HG03457 (cell line): ENCODE data around the gene BBS5.
"Not testable (repeated sequence)": the region's sequence is repeated elsewhere in the genome, so short reads cannot be mapped to it uniquely, and the experiment has no call there.

ENCODE experiments used
- ATAC-seq: cut with Tn5 transposase; IDR thresholded peaks from one replicate; pipeline ENCODE4 v1.9.1; 2021; ENCODE audit warnings: moderate number of reproducible peaks; ENCODE audit not compliant: unreplicated experiment

Gene BBS5

DNA sequence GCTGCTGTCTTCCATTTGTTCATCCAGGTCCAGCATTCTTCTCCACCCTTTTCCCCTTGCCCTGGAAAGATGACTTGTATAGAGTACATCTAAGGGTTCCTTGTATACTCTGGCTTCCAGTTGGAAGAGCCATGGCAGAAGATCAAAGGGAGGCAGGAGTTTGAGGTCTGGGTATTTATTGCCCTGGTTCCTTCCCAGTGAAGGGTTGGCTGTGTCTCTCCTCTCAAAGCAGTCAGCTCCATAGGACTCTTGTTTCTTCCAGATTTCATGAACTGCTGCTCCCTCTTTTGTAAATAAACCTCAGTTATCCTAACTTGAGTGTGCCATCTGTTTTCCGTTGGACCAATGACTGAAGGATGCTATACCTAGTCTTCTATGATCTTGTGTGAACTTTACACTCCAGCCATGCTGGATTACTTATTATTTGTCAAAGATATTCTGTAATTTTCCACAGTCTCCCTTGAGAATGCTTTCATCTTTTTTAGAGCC, 6.4 kb downstream of the BBS5 start:
- no peak for ATAC-seq

DNA sequence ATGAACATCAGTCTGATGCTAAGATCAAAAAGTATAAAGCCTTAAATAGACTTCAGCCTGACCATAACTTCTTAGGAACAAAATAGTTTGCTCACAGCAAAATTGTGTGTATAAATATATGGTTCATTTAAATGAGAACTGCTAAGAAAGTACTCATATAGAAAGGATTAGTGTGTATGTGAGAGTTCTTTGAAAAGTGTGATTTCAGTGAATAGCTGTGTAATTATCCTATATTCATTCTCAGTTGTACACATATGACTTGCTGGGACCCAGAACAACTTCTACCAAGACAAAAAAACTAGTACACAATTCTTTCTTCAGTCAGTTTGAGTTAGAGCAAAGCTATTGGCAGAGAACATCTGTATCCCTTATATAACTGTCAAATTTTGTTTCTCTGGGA, 7.2 kb downstream of the BBS5 start:
- no peak for ATAC-seq

DNA sequence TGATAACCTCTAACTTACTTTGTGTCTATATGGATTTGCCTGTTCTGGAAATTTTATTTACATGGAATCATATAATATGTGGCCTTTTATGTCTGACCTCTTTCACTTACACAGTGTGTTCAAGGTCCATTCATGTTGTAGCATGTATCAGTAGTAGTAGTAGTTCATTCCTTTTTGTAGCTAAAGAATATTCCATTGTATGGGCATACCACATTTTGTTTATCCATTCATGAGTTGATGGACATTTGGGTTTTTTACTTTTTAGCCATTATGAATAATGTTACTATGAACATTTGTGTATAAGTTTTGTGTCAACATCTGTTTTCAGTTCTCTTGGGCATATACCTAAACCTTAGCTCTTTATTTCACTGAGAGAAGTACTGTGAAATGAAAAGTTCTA, 11.5 kb downstream of the BBS5 start:
- ATAC-seq = no peak

DNA sequence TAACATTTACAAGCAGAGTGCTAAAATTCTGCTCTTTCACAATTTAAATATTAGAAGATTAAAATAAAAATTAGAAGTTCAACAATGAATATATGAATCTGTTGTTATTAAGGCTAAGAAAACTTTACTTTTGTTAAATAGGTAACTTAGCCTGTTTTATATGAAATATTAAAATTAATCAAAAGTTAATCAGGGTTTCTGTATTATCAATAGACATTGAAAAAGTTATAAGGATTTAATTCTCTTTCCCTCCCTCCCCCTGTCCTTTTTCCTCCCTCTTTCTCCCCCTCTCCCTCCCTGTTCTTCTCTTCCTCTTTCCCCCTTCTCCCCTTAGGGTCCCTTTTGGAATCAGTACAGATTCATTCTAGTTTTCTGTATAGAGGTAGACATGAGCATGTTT, 12.1 kb downstream of the BBS5 start:
- ATAC-seq = no peak

DNA sequence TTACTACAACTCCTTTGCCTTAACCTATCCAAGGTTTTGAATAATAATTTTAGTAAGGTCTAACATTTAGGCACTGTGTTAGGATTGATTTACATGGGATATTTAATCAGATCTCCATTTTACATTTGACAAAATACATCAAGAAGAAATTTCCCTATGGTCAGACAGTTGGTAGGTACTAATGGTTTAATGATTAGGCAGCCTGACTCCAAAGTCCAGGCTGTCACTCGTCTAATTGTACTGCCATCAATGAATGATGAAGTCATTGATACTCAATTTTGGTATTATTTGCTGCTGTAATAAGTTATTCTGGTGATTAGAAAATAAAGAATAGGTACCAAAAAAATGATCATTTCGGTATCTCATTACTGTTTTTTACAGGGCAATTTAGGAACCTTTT, 14.1 kb downstream of the BBS5 start:
- no peak for ATAC-seq

DNA sequence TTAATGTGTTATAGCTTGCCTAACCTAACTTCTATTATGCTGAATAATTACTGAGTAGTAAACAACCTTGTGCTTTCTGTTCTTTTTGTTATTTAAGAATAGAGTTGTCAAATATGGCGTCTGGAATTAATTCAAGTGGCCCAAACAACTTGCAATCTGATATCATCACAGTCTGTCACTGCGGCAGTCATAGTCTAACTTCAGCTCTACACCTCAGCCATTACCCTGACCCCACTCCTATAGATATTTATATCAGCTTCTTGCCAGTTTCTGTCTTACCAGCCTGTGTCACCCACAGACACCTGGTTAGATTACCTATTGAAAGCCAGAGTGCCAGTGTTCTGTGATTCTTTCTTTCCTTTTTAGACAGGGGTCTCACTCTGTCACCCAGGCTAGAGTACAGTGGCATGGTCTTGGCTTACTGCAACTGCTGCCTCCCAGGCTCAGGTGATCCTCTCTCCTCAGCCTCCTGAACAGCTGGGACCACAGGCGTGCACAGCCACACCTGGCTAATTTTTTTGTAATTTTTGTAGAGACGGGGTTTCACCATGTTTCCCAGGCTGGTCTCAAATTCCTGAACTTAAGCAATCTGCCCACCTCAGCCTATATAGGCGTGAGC, 16.1 kb downstream of the BBS5 start:
- no peak for ATAC-seq

DNA sequence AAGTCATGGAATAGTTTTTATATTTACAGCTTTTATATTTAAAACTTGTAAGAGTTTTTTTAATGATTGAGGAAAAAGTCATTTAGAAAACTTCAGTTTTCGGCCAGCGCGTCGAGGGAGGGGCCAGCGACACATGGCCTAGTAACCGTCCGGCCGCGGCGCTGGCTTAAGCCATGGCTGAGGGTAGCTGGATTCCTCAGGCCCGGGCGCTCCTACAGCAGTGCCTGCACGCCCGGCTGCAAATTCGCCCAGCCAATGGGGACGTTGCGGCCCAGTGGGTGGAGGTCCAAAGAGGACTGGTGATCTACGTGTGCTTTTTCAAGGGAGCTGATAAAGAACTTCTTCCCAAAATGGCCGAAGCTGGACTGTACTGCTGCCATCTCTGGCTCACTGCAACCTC, 25.4 kb downstream of the BBS5 start:
- ATAC-seq = no peak

DNA sequence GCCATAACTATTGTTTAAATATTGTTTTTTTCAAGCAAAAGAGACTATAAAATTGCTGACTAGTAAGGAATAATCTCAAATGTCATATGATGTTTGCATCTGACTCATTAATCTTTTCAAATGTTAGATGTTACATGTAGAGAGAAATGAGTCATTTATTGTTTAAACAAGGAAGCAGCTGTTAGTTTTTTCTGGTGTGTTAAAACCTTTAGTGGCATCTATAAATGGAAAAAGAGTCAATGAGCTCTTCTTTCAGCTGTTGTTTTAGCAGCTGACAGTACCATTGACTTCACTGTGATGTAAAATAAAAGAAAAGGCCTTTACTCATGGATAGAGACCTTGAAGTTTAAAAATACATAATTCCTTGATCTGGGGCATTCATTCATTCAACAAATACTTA, 28.4 kb downstream of the BBS5 start:
- ATAC-seq = no peak

DNA sequence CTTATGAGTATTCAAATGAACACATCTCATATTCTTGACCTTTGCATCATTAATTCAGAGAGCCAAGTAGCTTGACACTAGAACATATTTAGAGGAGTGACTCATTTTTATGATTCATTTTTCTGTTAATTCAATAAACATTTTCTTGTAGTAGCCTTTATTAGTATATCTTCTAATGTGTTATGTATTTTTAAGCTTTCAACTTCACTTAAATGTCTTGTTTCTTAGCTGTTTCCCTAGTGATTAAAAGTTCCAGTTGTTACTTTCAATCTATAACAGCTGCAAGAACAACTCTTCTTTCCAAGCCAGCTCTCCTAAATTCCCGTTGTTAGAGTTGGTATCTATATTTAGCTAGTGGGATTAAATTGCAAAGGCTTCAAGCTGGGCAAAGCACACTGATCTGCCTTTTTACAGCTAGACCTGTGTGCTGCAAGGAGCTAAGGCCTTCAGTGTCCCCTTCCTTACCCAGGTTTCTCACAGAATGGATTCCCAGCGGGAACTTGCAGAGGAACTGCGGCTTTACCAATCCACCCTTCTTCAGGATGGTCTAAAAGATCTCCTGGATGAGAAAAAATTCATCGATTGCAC, 30.1 kb downstream of the BBS5 start, which contains the start of gene KLHL41:
KLHL41 (plus strand) TSS at position 405 of the 588 bp plus-strand sequence; CDS start at position 482, 77 bp downstream.
- ATAC-seq = no peak

DNA sequence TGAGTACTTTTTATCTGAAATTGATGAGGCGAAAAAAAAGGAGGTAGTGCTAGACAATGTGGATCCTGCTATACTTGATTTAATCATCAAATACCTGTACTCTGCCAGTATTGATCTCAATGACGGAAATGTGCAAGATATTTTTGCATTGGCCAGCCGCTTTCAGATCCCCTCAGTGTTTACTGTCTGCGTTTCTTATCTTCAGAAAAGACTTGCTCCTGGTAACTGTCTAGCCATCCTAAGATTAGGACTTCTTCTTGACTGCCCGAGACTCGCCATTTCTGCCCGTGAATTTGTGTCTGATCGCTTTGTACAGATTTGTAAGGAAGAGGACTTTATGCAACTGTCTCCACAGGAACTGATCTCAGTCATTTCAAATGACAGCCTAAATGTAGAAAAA, 30.7 kb downstream of the BBS5 start:
- no peak for ATAC-seq

DNA sequence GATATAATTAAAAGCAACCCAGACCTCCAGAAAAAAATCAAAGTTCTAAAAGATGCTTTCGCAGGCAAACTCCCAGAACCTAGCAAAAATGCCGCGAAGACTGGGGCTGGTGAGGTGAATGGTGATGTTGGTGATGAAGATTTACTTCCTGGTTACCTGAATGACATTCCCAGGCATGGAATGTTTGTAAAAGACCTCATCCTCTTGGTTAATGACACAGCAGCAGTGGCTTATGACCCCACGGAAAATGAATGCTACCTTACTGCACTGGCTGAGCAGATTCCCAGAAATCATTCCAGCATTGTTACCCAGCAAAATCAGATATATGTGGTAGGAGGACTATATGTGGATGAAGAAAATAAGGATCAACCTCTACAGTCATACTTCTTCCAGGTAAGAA, 31.2 kb downstream of the BBS5 start:
- ATAC-seq = no peak

DNA sequence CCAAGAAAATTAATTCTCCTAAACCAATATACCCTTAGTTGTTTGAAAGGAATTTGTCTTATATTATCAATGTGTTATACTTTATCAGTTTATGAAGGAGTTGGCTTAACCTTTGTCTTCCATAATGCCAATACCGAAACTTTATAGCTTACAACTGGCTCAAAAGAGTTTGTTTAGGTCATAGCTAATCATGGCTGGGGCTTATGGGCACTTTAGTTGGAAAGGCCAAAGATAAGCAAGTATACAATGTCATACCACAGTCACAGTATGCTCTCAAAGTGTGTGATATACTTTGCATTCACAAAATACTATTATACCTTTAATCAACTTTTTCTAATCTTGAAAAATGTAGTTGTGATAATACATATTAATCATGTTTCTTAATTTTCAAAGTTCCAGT, 32.5 kb downstream of the BBS5 start:
- ATAC-seq = no peak

DNA sequence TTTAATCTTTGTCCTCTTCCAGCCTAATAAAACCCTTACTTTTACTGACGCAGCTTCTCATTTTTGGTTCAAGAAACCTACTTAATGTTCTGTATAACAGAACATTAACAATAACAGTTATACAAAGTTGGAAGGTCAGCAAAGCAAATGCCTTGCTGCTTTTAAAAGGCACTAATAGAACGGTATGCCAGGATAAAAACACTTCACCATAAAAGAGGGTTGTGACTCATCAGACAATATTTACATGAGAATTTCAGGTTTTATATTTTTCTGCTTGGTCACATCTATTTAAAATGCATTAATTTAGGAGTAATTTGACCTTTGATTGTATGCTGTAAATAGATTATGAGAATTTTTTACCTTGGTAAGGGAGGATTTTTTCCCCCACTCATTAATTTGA, 33.2 kb downstream of the BBS5 start:
- no peak for ATAC-seq

DNA sequence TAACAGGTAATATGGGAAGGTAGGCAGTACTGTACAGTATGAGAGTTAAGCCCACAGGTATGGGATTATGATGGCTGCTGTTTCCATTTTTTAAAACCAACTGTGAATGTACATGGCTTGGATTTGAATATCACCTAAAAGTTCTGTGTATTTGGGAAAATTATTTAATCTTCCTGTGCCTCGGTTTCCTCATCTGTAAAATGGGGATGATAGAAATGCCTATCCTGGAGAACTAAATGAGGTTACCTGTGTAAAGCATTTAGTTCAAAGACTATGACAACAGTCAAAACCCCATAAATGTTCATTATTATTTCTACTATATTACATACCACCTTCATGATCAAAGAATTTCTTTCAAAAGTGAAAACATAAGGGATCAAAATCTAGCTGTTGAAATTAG, 33.8 kb downstream of the BBS5 start:
- no peak for ATAC-seq

DNA sequence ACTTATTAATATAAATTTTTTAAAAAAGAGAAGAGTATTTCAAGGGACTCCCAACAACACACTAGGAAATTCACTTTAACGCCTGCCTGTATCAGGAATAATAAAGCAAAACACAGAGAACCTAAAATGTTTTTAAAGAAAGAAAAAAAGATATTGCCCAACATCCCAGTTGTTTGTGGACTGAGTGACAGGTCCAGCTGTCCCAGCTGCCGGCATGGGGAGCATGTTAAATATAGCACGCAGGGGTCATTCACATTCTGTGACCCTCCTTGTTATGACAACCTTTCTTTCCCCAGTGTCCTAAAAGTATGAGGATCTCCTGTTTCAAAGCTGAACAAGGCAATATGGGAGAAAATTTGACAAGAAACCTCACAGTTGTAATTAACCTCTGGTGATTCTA, 34.6 kb downstream of the BBS5 start:
- no peak for ATAC-seq

DNA sequence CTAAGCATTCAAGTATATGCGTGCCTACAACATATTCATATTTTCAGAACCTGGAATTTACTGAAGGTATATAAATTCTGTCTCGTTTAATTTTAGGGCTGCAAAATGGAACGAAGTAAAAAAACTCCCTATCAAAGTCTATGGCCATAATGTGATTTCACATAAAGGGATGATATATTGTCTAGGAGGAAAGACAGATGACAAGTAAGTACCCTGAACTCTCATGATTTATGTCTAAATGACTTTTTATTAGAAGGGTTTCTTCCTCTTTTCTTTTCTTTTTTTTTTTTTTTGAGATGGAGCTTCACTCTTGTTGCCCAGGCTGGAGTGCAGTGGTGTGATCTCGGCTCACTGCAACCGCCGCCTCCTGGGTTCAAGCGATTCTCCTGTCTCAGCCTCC, 35.5 kb downstream of the BBS5 start:
- ATAC-seq = not testable (repeated sequence)

DNA sequence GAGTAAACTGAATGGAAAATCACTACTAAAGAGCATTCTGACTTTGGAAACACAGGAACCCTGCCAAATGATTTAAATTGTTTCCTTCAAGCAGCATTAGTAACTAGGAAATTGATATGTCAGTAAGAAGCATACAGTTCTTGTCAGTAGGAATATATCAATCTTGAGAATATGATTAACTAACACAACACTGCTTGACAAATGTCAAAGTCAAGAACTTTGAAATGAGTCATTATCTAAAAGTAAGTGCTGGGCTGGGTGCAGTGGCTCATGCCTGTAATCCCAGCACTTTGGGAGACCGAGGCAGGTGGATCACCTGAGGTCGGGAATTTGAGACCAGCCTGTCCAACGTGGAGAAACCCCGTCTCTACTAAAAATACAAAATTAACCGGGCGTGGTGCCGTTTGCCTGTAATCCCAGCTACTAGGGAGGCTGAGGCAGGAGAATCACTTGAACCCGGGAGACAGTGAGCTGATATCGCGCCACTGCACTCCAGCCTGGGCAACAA, 37.2 kb downstream of the BBS5 start:
- ATAC-seq = not testable (repeated sequence)

DNA sequence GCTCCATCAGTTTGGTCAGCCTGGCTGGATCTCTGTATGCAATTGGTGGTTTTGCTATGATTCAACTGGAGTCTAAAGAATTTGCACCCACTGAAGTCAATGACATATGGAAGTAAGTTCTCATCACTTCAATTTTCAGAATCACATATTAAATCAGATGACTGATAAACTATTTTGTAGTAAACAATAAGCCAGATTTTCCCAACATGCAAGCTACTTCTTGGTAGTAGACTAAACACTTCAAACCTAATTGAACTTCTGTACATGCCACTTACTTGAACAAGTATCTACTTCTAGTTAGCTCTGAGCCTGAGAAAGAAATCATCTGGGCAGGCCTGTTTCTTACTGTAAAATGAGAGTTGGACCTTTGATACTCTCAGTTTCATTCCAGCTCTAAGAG, 41.6 kb downstream of the BBS5 start:
- no peak for ATAC-seq

DNA sequence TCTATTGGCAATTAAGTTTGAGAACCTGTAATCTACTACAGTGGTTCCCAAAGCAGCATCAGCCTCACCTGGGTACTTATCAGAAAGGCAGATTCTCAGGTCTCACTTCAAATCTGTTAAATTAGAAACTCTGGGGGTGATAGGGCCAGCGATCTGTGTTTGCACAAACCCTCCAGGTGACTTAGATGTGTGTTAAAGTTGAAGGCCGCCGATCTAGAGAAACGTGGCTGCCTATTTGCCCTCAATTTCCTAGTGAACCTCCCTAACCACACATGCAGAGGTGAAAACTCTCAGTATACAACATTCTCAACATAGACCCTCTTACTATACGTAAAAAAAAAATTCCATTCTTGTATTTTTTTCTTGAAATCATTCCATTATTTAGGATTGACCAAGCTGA, 44.4 kb downstream of the BBS5 start:
- ATAC-seq = no peak

DNA sequence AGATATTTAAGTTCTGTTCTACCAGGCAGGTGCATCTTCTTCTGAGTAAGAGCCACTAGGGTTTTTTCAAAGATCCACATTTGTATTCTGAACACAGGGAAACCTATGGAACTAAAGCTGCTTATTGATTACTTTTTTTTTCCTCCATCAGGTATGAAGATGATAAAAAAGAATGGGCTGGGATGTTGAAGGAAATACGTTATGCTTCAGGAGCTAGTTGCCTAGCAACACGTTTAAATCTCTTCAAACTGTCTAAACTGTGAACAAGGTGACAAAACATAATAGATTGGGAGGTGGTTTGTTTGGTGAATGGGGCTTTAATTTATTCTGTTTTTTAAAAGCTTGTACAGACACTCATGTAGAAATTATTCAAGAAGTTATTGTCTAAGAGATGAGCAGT, 46.1 kb downstream of the BBS5 start:
- no peak for ATAC-seq

DNA sequence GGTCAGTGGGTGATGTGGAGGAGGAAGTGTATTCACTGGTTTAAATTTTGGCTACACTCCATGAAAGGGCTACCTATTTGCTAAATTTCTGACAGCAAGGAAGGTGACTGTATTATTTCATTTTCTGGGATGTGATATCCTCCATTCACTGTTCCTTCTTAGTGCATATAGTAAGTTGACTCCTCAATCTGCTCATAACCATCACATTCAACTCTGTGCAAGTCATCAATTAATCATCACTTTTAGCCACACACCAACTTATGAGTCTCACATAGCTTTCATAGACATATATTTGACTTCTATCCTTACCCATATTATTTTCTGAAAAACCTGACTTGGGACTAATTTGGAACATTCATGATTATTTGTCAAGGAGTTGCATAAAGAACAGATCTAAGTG, 47.2 kb downstream of the BBS5 start:
- ATAC-seq = no peak

DNA sequence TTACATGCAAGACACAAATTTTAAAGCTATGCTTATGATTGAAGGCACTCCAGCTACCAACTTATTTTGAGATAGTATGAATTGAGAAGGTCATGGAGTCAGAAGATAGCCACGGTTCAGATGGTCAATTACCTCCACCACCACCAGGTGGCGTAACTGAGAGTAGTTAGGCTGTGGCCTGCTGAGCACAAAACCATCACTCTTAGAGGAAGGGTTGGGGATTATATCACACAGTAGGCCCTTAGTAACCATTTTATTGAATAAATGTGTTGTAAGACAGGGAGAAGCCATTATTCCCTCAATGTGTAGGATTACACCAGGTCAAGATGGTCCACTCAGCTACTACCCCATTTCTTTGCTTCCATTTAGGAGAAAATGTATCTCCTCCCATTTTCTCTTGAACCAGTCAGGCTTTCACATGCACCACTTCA, 49.0 kb downstream of the BBS5 start:
- no peak for ATAC-seq

DNA sequence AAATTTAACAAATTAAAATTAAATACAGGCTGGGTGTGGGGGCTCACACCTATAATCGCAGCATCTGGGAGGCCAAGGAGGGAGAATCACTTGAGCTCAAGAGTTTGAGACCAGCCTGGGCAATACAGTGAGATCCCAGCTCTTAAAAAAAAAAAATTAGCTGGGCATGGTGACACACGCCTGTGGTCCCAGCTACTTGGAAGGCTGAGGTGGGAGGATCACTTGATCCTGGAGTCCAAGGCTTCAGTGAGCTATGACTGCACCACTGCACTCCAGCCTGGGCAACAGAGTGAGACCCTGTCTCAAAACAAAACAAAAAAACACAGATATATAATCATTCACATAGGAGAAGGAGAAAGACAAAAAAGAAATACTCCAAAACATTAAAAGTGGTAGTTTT, 60.2 kb downstream of the BBS5 start:
- not testable (repeated sequence) for ATAC-seq
